ENCODE data around the gene CREM. TPM values are rescaled to one million over a fixed set of nuclear protein-coding genes. Genes with fewer than 3 reads are reported as not detected.
A peak's percentile ranks its signal among the peaks of the same experiment; 100 is the strongest.

The CREM gene
- total RNA-seq, 1 donor from 2014 or later, result 58.5 TPM

DNA sequence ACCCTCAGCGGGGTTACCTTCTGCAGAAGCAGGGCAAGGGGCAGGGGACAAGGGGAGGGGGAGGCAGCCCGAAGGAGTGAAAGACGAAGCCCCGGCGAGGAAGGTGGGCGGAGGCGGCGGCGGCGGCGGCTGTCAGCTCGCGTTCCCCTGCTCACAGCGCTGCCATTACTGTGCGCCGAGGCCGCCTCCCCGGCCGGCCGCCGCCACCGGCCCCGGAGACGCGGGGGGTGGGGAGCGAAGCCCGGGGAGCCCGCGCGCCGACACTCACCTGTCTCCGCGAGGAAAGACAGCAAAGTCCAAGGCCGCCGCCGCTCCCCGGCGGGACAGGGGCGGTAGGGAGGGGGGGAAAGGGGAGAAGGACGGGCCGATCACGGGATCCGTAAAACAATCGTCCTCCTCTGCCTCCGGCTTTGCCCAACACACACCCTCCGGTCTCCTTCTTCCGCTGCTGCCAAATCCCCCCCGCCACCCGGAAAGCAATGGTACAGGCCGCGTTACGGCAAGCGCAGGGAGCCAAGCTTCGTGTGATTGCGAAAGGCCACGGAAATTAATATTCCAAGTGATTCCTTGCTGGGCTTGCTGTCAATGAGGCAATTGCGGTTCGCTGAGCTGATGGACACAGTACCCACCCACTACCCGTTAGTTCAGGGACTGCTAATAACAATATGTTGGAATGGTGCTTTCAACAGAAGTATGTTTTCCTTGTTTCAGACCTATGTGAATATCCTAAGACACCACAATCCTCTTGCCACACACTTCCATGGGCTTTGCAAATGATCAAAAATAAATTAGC is 36.3 kb upstream of the CREM start, which contains the start of gene CUL2:
TSS of gene CUL2 (minus strand) at position 180 of the 793 bp plus-strand sequence. CDS start 19,024 bp downstream, outside the sequence.
- Histone ChIP-seq H3K27me3 (ENCODE audit: low read depth) (no peaks in the 10 kb centered on the region), H3K9me3 (replicated peaks) (peaks cover 5% of the 10 kb centered on the region), H3K36me3 (no peaks in the 10 kb centered on the region), H3K4me3 (peak within 1 kb of the TSS; percentile 91), H3K27ac (replicated peaks) (peak within 1 kb of the TSS; percentile 96), H3K4me1 (peaks cover 56% of the 10 kb centered on the region)
- peak; percentile 93 for DNase-seq
- TF ChIP-seq, protein P1, sequence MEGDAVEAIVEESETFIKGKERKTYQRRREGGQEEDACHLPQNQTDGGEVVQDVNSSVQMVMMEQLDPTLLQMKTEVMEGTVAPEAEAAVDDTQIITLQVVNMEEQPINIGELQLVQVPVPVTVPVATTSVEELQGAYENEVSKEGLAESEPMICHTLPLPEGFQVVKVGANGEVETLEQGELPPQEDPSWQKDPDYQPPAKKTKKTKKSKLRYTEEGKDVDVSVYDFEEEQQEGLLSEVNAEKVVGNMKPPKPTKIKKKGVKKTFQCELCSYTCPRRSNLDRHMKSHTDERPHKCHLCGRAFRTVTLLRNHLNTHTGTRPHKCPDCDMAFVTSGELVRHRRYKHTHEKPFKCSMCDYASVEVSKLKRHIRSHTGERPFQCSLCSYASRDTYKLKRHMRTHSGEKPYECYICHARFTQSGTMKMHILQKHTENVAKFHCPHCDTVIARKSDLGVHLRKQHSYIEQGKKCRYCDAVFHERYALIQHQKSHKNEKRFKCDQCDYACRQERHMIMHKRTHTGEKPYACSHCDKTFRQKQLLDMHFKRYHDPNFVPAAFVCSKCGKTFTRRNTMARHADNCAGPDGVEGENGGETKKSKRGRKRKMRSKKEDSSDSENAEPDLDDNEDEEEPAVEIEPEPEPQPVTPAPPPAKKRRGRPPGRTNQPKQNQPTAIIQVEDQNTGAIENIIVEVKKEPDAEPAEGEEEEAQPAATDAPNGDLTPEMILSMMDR (IDR thresholded peaks at IDR 0.05; ENCODE audit: borderline replicate concordance), result no peak
- intact Hi-C loops (cut with micrococcal nuclease), result no loop called here

DNA sequence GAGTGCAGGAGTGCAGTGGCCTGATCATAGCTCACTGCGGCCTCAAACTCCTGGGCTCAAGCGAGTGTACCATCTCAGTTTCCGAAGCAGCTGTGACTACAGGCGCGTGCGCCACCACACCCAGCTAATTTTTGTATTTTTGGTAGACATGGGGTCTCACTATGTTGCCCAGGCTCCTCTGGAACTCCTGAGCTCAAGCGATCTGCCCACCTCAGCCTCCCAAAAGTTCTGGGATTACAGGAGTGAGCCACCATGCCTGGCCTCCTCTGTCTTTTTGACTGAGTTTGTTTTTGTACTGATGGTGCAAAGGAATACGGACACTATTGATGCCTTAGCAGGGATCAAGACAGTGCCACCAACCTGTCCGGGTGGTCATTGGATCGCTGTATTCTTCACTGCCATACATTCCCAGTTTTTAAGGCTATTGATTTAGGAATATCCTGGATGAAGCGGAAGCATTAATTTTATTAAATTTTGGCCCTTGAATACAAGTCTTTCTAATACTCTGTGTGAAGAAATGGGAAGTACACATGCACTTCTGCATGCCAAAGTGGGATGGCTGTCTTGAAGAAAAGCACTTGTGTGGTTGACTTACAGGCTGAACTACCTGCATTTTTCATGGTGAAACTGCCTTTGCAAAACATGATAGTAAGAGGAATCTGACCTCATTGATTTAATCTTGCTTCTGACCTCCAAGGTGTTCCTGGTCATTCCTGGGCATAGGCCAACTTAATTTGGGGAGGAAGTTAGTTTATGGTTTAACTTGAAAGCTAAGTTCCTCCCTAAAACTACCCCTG is 34.5 kb upstream of the CREM start:
- TF ChIP-seq, protein P1 (IDR thresholded peaks at IDR 0.05; ENCODE audit: borderline replicate concordance), result no peak
- DNase-seq, result no peak
- Histone ChIP-seq H3K27ac (replicated peaks) (no peak overlapping the region), H3K27me3 (ENCODE audit: low read depth) (peaks cover 16% of the 10 kb centered on the region), H3K4me3 (no peak overlapping the region), H3K4me1 (peaks cover 39% of the 10 kb centered on the region), H3K9me3 (replicated peaks) (peaks cover 5% of the 10 kb centered on the region), H3K36me3 (no peaks in the 10 kb centered on the region)
- intact Hi-C loops (cut with micrococcal nuclease), result no loop called here

DNA sequence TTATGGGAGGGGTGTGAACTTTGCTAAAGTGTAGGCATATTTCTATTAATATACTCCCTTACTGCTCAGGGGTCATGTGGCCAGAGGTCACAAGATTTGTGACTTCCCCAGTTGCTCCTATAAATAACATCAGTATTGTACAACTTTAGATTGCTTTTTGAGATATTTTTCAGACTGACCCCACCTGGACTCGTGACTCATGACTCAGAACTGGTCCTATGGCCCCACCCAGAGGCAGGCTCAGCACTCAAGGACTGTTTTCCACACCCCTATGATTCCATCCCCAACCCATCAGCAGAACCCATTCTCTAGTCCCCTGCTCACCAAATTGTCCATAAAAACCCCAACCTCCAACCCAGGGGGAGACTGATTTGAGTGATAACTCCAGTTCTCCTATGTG is 33.8 kb upstream of the CREM start:
- TF ChIP-seq, protein P1 (IDR thresholded peaks at IDR 0.05; ENCODE audit: borderline replicate concordance), result no peak
- Histone ChIP-seq H3K36me3 (no peaks in the 10 kb centered on the region), H3K9me3 (replicated peaks) (peaks cover 5% of the 10 kb centered on the region), H3K4me1 (peaks cover 33% of the 10 kb centered on the region), H3K27ac (replicated peaks) (no peak overlapping the region), H3K4me3 (no peak overlapping the region), H3K27me3 (ENCODE audit: low read depth) (peaks cover 22% of the 10 kb centered on the region)
- intact Hi-C loops (cut with micrococcal nuclease), result no loop called here
- no peak for DNase-seq

DNA sequence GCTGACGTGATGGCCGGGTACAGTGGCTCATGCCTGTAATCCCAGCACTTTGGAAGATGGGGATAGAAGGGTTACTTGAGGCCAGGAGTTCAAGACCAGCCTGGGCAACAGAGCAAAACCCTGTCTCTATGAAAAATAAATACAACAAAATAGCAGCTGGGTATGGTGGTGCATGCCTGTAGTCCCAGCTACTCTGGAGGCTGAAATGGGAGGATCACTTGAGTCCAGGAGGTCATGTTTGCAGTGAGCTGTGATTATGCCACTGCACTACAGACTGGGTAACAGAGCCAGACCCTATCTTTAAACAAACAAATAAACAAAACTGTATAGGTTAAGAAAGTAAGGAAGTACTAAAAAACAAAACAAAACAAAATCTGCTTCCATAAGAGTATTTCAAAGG is 30.3 kb upstream of the CREM start:
- TF ChIP-seq, protein P1 (IDR thresholded peaks at IDR 0.05; ENCODE audit: borderline replicate concordance), result no peak
- no peaks in the 10 kb centered on the region for H3K36me3 ChIP-seq
- peaks cover 22% of the 10 kb centered on the region for H3K27me3 ChIP-seq (ENCODE audit: low read depth)
- no peak overlapping the region for H3K4me3 ChIP-seq
- DNase-seq, result no peak
- no peak overlapping the region for H3K27ac ChIP-seq (replicated peaks)
- H3K9me3 ChIP-seq (replicated peaks), result peaks cover 5% of the 10 kb centered on the region
- H3K4me1 ChIP-seq, result no peaks in the 10 kb centered on the region
- intact Hi-C loops (cut with micrococcal nuclease), result no loop called here

DNA sequence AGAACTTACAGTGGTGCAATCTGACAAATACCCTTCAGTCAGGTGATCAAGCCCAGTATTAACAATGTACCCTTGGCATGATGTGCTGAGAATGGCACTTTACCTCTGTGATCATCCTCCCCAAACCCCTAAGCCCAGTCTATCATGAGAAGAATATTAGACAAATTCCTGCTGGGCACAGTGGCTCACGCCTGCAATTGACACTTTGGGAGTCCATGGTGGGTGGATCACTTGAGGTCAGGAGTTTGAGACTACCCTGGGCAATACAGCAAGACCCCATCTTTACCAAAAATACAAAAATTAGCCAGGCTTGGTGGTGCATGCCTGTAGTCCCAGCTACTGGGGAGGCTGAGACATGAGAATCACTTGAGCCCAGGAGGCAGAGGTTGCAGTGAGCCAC is 29.1 kb upstream of the CREM start:
- H3K4me1 ChIP-seq, result no peaks in the 10 kb centered on the region
- H3K36me3 ChIP-seq, result no peaks in the 10 kb centered on the region
- TF ChIP-seq, protein P1 (IDR thresholded peaks at IDR 0.05; ENCODE audit: borderline replicate concordance), result no peak
- intact Hi-C loops (cut with micrococcal nuclease), result no loop called here
- no peak overlapping the region for H3K4me3 ChIP-seq
- no peak for DNase-seq
- no peak overlapping the region for H3K27ac ChIP-seq (replicated peaks)
- H3K9me3 ChIP-seq (replicated peaks), result peaks cover 5% of the 10 kb centered on the region
- peaks cover 22% of the 10 kb centered on the region for H3K27me3 ChIP-seq (ENCODE audit: low read depth)
